Hepatocyte (in vitro differentiated cells): ENCODE measurements around the gene COL2A1.

Experiments
- CTCF ChIP-seq: fragments of 200-600 bp; sonication (generic); IDR thresholded peaks from 2 replicates; pipeline ENCODE4 v1.5.1; 2016; ENCODE audit warnings: antibody characterized with exemption, mild to moderate bottlenecking; ENCODE audit not compliant: poor library complexity
- EZH2 ChIP-seq: fragments of 200-600 bp; sonication (generic); IDR thresholded peaks from 2 replicates; pipeline ENCODE4 v1.6.1; 2016; ENCODE audit warnings: antibody characterized with exemption, mild to moderate bottlenecking, borderline replicate concordance
- EZH2phosphoT487 ChIP-seq: fragments of 200-600 bp; sonication (generic); IDR thresholded peaks from one replicate; pipeline ENCODE4 v1.6.1; 2018; ENCODE audit warnings: antibody characterized with exemption, mild to moderate bottlenecking, low read depth, moderate library complexity; ENCODE audit not compliant: unreplicated experiment, severe bottlenecking

GRCh38 chr12:48016373-48017020 is 12.2 kb upstream of the COL2A1 start:
- TF ChIP-seq CTCF (no peak), EZH2 (no peak), EZH2phosphoT487 (no peak)
